ENCODE results near the gene PIWIL1.

DNA sequence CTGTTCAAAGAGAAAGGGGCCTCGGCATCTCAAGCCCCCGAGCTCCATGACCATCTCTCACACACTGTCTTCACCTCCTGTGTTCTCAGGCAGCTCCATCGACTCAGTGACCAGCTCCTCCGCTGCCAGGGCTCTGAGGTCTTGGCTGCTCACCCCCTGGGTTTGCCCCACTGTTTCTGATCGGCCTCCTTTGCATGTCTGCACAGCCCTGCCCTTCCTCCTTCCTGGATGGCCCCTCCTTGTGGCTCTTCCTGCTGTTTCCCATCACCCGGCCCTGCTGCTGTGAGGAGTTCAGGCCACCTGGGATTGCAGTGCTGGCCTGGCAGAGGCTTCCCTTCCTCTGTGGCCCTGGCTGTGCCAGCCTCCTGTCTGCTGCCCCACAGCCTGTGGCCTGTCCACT lies 38.1 kb upstream of the PIWIL1 start:
- TF ChIP-seq POLR2A (IDR thresholded peaks at IDR 0.05; ENCODE audit: extremely low read depth, insufficient read length) (no peak), MYC (IDR thresholded peaks at IDR 0.05; ENCODE audit: low read depth, low read length) (no peak)
- TF ChIP-seq, protein P1, sequence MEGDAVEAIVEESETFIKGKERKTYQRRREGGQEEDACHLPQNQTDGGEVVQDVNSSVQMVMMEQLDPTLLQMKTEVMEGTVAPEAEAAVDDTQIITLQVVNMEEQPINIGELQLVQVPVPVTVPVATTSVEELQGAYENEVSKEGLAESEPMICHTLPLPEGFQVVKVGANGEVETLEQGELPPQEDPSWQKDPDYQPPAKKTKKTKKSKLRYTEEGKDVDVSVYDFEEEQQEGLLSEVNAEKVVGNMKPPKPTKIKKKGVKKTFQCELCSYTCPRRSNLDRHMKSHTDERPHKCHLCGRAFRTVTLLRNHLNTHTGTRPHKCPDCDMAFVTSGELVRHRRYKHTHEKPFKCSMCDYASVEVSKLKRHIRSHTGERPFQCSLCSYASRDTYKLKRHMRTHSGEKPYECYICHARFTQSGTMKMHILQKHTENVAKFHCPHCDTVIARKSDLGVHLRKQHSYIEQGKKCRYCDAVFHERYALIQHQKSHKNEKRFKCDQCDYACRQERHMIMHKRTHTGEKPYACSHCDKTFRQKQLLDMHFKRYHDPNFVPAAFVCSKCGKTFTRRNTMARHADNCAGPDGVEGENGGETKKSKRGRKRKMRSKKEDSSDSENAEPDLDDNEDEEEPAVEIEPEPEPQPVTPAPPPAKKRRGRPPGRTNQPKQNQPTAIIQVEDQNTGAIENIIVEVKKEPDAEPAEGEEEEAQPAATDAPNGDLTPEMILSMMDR (IDR thresholded peaks at IDR 0.05; ENCODE audit: low read depth, low read length), result no peak
- TF ChIP-seq, protein P2, sequence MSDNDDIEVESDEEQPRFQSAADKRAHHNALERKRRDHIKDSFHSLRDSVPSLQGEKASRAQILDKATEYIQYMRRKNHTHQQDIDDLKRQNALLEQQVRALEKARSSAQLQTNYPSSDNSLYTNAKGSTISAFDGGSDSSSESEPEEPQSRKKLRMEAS (IDR thresholded peaks at IDR 0.05; ENCODE audit: low read depth, low read length), result no peak

Data from NB4 (cell line).